Measurements from ENCODE around the gene ACSS1. TPM values are rescaled to one million over a fixed set of nuclear protein-coding genes. Genes with fewer than 3 reads are reported as not detected.

ACSS1 gene
- total and polyA plus RNA-seq, 2 experiments from 2014 or later = 1.3 to 4.1 TPM

DNA sequence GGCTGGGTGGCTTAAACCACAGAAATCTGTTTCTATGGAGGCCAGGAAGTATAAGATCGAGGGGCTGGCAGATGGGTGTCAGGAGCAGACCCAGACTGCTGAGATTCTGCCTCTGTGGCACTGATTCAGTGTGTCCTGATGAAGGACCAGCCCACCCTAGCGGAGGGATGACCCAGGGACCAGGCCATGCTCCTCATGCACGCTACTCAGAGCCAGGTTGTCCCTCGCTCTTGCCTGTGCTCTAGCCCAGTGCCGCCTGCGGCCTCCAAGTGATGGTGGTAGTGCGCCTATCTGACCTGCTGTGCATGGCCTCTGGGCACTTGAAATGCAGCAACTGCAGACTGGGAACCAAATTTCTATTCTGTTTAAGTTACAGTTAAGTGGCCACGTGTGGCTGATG lies 52.3 kb downstream of the ACSS1 start (continued):
- TF ChIP-seq JUNB (IDR thresholded peaks at IDR 0.05; ENCODE audit: unreplicated experiment) (no peak), POLR2AphosphoS5 (IDR thresholded peaks at IDR 0.05; ENCODE audit: low read depth) (no peak)

DNA sequence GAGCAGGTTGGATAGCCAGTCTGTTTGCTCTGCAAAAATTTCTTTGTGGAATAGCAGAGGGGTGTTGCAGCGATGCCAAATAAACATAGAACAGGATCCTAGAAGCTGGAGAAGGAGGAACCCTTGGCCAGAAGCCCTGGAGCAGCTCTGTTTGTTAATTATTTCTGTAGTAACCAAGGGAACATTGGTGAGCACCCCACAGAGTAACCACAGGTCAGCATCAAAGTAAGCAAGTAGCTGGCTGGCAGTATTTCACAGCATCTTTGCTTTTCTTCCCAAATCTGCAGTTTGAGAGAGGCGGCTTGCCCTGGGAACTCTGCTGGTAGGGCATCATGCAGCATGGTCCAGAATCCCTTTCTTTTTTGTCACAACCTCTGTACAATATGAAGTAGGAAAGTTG lies 52.7 kb downstream of the ACSS1 start:
- Mint-ChIP-seq H3K4me1 (no peaks in the 10 kb centered on the region), H3K27ac (no peak overlapping the region), H3K9me3 (peaks cover 3% of the 10 kb centered on the region; the same call in 1 of the 3 replicates), H3K36me3 (ENCODE audit: low read depth) (no peaks in the 10 kb centered on the region), H3K4me3 (no peak overlapping the region), H3K27me3 (ENCODE audit: insufficient read depth, low read depth, poor library complexity) (peaks cover 8% of the 10 kb centered on the region)
- Histone ChIP-seq H4K20me1 (replicated peaks; ENCODE audit: insufficient read depth) (no peaks in the 10 kb centered on the region), H2AFZ (no peak overlapping the region), H3F3A (replicated peaks; ENCODE audit: low read depth) (no peaks in the 10 kb centered on the region), H3K27ac (ENCODE audit: low read depth) (no peak overlapping the region), H3K36me3 (ENCODE audit: insufficient read depth) (no peaks in the 10 kb centered on the region), H3K79me2 (replicated peaks; ENCODE audit: insufficient read depth) (no peaks in the 10 kb centered on the region), H3K4me2 (no peak overlapping the region), H3K9me2 (ENCODE audit: insufficient read depth) (no peaks in the 10 kb centered on the region), H3K4me3 (no peak overlapping the region), H3K4me1 (ENCODE audit: insufficient read depth) (no peaks in the 10 kb centered on the region), H3K27me3 (ENCODE audit: insufficient read depth) (no peaks in the 10 kb centered on the region)
- TF ChIP-seq EZH2 (IDR thresholded peaks at IDR 0.05; ENCODE audit: low read depth, unreplicated experiment) (no peak), EZH2phosphoT487 (IDR thresholded peaks at IDR 0.05; ENCODE audit: unreplicated experiment) (no peak), NANOG (IDR thresholded peaks at IDR 0.05; ENCODE audit: borderline replicate concordance) (no peak), REST (IDR thresholded peaks at IDR 0.05; ENCODE audit: unreplicated experiment) (no peak), ZNF114 (CRISPR knock-in tag; IDR thresholded peaks at IDR 0.05) (no peak), ZNF462 (CRISPR knock-in tag; IDR thresholded peaks at IDR 0.05) (no peak), POLR2AphosphoS5 (IDR thresholded peaks at IDR 0.05; ENCODE audit: low read depth) (no peak), ZNF331 (CRISPR knock-in tag; IDR thresholded peaks at IDR 0.05; ENCODE audit: low read depth) (no peak), CREB1 (CRISPR knock-in tag; IDR thresholded peaks at IDR 0.05; ENCODE audit: low read depth) (no peak), JUNB (IDR thresholded peaks at IDR 0.05; ENCODE audit: unreplicated experiment) (no peak), CTCF (conservative IDR thresholded peaks at IDR 0.05; ENCODE audit: low read depth in 2 of 2) (no peak)
- TF ChIP-seq, protein P1, sequence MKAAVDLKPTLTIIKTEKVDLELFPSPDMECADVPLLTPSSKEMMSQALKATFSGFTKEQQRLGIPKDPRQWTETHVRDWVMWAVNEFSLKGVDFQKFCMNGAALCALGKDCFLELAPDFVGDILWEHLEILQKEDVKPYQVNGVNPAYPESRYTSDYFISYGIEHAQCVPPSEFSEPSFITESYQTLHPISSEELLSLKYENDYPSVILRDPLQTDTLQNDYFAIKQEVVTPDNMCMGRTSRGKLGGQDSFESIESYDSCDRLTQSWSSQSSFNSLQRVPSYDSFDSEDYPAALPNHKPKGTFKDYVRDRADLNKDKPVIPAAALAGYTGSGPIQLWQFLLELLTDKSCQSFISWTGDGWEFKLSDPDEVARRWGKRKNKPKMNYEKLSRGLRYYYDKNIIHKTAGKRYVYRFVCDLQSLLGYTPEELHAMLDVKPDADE (IDR thresholded peaks at IDR 0.05) = no peak
- ATAC-seq (no peak), DNase-seq (ENCODE audit: low spot score) (no peak)
